ENCODE data around the gene KRTAP16-1.

KRTAP16-1 gene

DNA sequence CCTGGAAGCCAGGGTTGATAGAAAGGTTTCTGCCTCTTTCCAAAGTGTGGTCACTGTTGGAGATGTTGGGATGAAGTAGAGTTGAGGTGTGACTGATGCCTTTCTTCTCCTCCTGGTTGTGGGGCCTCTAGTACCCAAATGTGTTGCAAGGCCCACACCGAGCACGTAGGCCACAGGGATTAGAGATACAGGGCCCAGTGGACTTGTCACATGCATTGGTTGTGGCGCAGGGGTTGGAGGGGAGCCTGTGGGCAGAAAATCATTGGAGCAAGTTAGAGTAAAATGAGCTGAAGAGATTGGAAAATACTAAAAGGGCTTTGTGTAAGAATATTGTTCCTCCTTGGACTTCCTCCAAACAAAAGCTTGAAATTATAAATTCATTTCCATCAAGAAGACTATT lies 36.9 kb upstream of the KRTAP16-1 start:
- H3K4me3 ChIP-seq (ENCODE audit: low read depth, low read length), result no peak overlapping the region
- TF ChIP-seq CTCF (IDR thresholded peaks at IDR 0.05; ENCODE audit: low read depth, low read length), result no peak

GRCh38 chr17:41343029-41343428 lies 33.9 kb upstream of the KRTAP16-1 start:
- H3K4me3 ChIP-seq (ENCODE audit: low read depth, low read length), result no peak overlapping the region
- TF ChIP-seq CTCF (IDR thresholded peaks at IDR 0.05; ENCODE audit: low read depth, low read length), result no peak

DNA sequence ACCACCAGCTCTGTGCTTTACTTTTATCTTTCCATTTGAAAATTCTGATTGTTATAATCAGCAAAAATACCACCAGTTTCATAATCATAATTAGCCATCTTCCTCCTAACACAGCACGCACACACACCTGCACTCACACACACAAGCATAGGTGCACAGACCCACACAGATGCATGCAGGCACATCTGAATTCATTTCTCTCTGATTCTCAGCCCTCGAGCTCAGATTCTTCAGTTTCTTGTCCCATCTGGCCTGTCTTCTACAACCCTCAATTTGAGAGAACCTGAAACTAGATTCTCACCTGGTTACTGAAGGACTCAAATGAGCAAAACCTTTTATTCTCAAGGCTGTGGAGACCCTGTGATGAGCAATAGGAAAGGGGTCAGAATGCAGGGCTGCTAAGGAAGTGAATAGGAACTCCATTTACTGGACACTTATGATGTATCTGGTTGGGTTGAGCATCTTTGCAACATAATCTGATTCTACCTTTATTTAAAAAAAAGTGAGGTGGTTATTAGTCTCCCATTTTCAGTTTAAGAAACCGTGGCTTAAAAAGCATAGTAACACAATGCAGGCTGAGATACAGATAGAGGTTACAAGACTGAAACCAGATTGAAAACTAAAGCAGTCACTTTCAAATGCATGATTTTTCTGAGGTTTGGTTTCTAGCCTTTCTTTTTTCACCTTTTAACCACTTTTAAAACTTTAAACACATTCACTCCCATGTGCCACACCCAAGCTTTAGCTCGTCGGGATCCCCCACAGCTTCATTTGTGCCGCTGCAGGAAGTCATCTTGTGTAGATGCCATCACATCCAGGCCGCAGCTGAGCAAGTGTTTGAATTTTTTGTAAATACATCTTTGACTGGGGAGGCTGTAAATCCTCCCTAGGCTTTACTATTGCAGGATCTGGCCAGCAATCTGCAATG lies 32.1 kb upstream of the KRTAP16-1 start:
- TF ChIP-seq CTCF (IDR thresholded peaks at IDR 0.05; ENCODE audit: low read depth, low read length), result no peak
- no peak overlapping the region for H3K4me3 ChIP-seq (ENCODE audit: low read depth, low read length)

DNA sequence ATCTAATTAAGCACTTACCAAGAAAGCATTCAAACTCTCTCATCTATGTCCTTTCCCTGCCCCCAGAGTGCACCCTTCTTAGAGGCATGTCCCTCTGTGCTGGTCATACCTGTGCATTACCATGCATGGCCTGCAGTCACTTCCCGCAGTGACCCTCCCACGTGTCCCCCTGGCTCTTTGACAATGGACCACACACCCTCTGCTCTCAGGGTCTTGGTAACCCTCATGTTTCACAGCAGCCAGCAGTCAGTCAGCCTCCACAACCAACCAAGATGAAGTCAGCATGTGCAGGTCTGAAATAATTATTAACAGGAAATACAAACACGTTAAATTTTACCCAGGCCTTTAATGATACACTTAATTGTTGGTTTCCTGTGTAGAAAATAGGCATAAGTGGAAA lies 31.4 kb upstream of the KRTAP16-1 start:
- no peak overlapping the region for H3K4me3 ChIP-seq (ENCODE audit: low read depth, low read length)
- TF ChIP-seq CTCF (IDR thresholded peaks at IDR 0.05; ENCODE audit: low read depth, low read length), result no peak

GRCh38 chr17:41339571-41340172 lies 30.6 kb upstream of the KRTAP16-1 start:
- no peak overlapping the region for H3K4me3 ChIP-seq (ENCODE audit: low read depth, low read length)
- TF ChIP-seq CTCF (IDR thresholded peaks at IDR 0.05; ENCODE audit: low read depth, low read length), result no peak

- H3K4me3 ChIP-seq (ENCODE audit: low read depth, low read length), result no peak overlapping the region
- TF ChIP-seq CTCF (IDR thresholded peaks at IDR 0.05; ENCODE audit: low read depth, low read length), result no peak
Observed at GRCh38 chr17:41338961-41339485, 29.9 kb upstream of the KRTAP16-1 start.

DNA sequence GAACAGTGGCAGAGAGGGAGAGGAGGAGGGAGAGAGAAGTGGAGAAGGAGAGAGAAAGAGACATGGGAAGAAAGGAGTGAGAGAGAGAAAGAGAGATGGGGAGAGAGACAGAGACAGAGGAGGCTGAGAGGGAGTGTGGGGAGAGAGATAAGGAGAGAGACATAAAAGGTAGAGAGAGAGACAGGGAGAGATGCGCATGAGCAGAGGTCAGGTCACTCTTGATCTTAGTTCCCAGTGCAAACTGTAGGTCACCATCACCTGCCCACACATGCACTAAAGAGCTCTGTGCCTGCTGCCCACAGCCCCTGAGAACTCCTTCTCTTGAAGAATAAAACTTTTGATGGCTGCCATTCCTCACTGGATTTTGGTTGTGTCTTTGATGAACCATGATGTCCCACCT lies 26.6 kb upstream of the KRTAP16-1 start:
- TF ChIP-seq CTCF (IDR thresholded peaks at IDR 0.05; ENCODE audit: low read depth, low read length), result no peak
- H3K4me3 ChIP-seq (ENCODE audit: low read depth, low read length), result no peak overlapping the region

All from WI38 (cell line).